GM18526 (cell line): ENCODE results near the gene TAF1C.

Experiments
- POLR2A ChIP-seq: IDR thresholded peaks from 3 replicates; pipeline ENCODE4 v1.6.1; 2011; ENCODE audit not compliant: insufficient read length; ENCODE audit errors: extremely low read depth

Gene TAF1C

DNA sequence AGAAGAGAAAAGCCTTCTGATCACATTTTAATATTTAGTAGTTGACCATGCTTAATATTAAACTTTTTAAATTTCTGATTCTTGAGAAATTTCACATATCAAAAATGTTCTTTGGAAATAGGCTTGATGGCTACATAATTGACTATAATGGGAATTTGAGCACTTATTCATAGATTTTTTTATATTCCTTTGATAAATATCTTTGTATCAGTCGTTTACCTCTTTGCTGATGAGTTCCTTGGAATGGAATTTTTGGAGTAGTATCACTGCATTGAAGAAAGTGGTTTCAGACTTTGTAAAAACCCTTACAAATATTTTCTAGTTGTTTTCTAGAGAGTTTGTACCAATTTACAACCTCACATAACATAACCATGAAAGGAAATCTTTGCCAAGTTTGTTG is 27.1 kb downstream of the TAF1C start:
- no peak for TF ChIP-seq POLR2A

DNA sequence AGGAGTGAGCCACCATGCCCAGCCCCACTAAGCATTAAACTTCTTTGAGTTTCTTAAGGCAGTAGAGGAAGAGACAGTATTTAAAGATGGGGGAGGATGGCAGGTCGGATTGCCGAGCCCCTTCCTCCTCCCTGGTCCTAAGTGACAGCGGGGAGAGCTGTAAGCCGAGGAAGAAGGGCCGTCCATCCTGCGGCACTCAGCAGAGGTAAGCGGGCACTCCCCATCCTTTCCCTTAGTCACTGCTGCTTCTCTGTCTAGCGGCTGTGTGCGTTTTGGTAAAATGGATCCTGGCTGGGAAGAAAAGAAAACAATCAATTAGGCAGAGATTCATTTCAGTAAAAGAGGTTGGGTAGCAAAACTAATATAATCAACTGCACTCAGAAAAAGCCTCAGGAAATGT is 27.9 kb downstream of the TAF1C start:
- TF ChIP-seq POLR2A: no peak

DNA sequence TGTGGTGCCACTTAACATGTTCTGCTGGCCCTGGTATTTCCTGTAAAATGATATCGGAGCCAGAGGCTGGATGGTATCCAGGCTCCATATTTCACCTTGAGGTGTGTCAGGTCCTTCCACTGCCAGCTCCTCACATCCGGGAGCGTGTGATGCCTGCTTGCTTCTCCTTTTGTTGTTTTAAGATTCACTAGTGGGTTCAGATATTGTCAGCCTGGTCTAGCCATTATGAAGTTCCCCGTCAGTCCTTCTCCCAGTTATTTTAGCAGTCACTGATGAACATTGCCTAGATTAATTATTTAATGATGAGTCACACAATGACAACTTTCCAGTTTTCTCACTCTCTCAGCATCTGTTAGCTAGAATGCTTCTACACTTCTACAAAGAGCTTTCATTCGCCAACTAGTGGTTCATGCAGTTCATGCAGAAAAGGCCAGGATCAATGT is 30.5 kb downstream of the TAF1C start:
- no peak for TF ChIP-seq POLR2A

DNA sequence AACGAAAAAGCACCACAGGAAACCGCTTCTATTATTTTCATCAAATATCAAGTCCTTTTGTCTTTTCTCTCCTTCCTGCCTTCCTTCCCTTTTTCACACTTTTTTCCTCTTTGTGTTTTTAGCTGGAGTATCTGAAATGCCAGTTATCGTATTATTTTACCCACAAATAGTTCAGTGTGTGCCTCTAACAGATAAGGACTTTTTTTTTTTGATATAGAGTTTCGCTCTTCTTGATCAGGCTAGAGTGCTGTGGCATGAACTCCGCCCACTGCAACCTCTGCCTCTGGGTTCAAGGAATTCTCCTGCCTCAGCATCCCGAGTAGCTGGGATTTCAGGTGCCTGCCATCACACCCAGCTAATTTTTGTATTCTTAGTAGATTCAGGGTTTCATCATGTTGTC is 31.1 kb downstream of the TAF1C start:
- no peak for TF ChIP-seq POLR2A

DNA sequence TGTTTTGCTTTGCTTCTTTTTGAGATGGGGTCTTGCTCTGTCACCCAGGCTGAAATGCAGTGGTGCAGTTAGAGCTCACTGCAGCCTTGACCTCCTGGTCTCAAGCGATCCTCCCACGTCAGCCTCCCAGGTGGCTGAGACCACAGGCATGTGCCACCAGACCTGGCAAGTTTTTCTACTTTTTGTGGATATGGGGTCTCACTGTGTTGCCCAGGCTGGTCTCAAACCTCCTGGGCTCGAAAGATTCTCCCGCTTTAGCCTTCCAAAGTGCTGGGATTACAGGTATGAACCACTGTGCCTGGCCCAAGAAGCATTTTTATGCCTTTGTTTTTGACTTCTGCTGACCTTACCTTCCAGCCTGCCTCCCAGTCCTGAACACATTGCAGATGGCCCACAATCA is 31.6 kb downstream of the TAF1C start:
- TF ChIP-seq POLR2A: no peak

DNA sequence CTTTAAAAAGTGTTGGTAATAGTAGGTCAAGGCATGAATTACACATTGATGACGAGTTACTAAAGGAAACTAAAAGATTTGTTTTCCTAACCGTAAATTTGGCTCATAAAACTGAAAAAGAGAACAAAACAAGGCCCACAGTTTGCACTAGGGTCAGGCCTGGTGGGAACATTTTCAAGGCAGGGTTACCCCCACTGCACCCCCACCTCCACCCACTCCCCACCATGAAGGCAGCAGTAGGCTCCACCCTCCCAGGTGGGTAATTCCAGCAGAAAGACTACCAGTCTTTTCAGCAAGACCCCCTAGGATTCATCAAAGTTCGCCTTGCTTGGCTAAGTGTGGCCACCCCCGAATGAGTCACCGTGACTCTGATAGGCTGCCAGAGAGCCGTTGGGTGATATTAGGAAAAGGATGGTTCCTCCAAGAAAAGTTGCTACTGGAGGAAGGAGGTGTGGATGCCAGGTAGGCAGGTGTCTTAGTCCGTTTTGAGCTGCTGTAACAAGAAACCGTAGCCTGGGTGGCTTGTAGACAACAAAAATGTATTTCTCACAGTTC is 33.1 kb downstream of the TAF1C start:
- TF ChIP-seq POLR2A: no peak

DNA sequence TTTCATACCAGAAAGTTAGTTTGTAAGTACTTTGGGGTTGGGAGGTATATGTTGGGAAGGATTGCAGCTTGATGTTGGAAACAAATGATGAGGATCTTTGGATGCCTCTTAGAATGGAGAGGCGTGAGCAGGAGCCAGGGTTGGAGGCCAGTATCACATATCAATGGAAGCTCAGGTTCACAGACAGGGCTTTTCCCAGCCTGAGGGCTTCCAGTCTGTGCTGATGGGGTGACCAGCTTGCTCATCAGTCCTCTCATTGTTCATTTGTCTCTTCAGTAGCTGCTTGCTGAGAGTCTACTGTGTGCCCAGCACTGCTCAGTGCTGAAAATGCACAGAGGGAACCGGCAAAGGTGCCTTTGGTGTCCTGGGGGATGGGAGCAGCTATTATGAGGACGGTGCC is 35.9 kb downstream of the TAF1C start:
- no peak for TF ChIP-seq POLR2A

DNA sequence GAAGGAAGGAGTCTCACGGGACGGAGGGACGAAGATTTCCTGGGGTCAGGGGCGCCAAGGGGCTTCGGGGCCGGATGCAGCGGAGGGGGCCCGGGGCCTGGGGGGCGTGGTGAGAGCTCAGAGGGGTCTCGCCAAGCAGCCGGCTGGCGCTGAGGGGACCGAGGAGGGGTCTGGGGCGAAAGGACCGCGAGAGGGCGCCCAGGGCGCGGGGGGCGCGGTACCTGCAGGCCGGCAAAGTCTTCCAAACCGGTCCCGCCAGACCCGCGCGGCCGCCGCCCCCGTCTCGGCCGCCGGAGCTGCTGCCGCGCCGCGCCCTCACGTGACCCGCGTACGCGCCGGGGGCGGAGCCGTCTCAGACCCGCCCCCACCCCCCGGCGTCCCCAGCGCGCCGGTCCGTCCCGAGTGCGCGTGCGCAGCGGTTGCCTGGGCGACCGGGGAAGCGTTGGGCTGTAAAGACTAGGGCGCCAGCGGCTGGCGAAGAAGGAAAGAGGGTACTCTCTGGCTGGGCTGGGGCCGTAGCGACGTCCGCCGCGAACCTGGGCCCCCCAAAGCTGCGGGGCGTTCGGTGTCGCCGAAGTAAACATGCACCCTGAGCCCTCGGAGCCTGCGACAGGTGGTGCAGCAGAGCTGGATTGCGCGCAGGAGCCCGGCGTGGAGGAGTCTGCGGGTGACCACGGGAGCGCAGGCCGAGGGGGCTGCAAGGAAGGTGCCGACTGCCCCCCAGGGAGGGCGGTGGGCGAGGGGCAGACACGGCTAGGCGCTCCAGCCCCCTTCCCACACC is 41.8 kb downstream of the TAF1C start, which contains the start of the genes DNAAF1 and HSDL1:
Gene DNAAF1, plus strand, starts transcription at position 450 of the 781 bp plus-strand sequence. Its CDS starts 133 bp downstream, at position 583.
Gene HSDL1, minus strand, starts transcription at position 319 of the 781 bp plus-strand sequence. CDS start 13,856 bp downstream, outside the sequence.
- TF ChIP-seq POLR2A: peak; percentile 61

DNA sequence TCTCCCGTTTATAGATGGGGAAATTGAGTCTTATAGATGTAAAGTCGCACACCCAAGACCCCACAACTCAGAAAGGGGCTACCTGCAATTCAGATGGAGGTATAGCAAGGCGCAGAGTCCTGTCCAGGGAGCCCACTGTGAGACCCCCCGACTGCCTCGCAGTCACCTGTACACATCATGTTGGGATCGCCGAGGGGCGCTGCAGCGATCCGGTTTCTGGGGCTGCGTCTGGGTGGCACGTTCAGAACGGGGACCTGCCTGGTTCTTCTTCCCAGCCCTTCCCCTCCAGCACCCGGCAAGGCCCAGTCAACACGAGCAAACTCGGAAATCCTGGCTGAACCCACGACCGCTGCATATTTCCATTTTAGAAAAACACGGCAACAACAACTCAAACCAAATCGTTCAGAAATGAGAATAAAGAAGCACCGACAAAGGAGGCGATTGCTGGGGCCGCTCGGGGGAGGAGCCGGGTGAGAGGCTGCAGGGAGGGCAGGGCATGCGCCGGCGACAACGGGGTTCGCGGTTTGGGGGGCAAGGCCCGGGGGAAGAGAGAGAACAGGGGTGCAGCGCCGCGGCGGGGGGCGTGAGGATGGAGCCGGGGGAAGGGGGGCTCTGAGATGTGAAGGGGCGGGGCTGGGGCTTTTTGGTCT is 42.5 kb downstream of the TAF1C start:
- TF ChIP-seq POLR2A: no peak

DNA sequence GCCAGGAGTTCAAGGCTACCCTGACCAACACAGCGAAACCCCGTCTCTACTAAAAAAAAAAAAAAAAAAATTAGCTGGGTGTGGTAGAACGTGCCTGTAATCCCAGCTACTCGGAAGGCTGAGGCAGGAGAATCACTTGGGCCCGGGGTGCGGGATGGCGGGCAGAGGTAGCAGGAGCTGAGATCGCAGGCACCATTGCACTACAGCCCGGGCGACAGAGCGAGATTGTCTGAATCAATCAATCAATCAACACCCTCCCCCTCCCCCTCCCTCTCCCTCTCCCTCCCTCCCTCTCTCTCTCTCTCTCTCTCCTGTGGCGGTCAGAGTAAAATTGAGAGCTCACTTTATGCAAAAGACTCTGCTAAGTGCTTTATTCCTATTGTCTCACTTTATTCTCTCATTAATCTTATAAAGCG is 43.1 kb downstream of the TAF1C start:
- TF ChIP-seq POLR2A: no peak

DNA sequence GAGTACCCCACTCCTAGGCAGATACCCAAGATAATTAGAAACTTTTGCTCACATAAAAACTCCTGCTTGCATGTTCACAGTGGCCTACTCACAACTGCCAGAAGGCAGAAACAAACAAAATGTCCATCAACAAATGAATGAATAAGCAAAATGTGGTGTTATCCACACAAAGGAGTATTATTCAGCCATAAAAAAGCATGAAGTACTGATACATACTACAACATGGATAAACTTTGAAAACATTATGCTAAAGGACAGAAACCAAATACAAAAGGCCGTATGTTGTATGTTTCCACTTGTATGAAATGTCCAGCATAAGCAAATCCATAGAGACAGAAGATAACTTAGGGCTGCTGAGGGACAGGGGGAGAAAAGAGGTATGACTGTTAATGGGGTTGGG is 43.8 kb downstream of the TAF1C start:
- no peak for TF ChIP-seq POLR2A

DNA sequence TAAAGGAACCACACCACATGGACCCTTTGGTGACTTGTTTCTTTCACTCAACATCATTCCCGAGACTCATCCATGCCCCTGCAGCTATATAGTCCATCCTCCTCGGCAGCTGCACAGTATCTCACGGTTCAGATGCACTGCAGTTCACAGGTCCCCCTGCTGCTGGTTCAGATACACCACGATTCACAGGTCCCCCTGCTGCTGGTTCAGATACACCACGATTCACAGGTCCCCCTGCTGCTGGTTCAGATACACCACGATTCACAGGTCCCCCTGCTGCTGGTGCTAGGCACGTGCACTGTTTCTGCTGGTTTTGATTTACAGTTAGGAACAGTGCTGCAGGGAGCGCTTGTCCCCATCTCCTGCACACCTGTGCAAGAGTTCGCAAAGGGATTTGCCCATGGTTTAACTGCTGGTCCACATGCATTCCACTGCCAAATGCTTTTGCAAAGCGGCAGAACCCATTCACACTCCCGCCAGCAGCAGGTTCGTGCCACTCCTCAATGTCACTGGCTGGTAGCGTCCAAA is 45.6 kb downstream of the TAF1C start:
- TF ChIP-seq POLR2A: no peak

DNA sequence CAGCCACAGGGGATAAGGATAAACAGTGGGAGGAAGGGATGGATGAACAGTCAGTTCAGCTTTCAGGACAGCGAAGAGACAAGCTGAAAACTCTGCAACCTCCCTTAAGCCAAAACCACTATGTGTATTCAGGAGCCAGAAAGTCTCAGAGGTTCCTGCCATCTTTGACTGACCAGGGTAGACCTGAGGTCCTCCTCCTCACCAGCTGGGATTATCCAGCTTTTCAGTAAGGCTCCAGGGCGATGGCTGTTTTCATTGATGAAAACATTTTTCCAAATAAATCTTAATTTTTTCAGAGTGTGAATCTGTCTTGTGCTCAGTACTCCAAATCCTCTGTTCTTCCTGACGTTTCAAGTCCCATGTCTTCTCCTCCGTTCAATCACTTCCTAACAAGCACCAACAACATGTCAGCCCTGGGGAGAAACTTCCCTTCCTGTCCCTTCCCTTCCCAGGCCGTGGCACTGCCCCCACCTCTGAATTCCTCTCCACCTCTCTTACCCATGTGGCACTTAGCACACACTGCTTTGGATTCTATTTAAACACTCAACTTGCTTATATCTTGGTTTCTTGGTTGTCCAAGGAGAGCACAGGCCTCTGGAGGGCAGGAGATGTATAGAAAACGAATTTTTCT is 47.1 kb downstream of the TAF1C start:
- TF ChIP-seq POLR2A: no peak

DNA sequence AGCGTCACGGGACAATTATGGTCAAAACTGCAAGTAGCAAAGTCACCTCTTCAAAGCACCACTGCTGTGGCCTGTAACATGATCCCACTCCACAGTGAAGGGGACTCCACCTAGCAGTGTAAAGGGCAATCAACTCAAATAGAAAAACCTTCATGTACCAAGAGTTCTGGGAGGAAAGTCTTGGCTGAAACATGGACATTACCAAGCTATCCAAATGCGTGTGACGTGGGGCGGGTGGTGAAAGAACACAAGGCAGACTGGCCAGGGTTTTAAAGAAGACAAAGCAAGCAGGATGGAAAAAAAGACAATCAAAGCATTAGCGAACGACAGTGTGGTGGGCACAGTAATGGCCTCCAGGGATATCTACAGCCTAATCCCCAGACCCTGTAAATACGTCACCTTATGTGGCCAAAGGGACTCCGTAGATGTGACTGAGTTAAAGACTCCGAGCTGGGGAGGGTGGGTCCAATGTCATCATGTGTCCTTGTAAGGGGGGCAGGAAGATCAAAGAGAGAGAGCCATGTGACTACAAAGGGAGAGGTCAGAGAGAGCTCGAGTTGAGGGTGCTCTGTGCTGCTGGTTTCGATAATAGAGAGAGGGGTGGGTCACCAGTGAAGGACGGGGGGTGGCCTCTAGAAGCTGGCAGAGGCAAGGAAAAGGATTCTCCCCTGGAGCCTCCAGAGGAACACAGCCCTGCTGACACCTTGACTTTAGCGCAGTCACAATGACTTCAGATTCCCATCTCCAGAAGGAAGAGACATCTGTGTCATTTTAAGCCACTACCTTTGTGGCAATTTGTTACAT is 47.8 kb downstream of the TAF1C start:
- TF ChIP-seq POLR2A: no peak

DNA sequence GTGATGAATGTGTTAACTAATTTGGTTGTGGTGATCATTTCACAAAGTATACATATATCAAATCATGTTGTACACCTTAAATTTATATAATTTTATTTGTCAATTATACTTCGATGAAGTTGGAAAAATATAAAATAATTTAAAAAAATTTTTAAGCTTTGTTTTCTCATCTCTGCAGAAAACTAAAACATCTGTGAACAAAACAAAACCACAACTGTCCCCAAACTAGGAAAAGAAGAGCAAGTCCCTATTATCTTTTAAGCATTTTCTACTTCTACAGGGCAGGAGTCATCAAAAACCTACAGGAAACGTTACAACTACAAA is 48.4 kb downstream of the TAF1C start:
- no peak for TF ChIP-seq POLR2A
